HepG2 (cell line): Measurements from ENCODE around the gene CTU1. TPM values are rescaled to one million over a fixed set of nuclear protein-coding genes. Genes with fewer than 3 reads are reported as not detected.

ENCODE experiments used
- ATAC-seq: fragments of 200-7000 bp; cut with Tn5 transposase; 3 replicates; pipeline ENCODE4 v1.9.1; 2020; ENCODE audit warnings: mild to moderate bottlenecking, moderate library complexity
- BruUV-seq: library from RNA; stranded (reverse); fragments of 400-500 nt; replicated peaks from 2 replicates; lab custom pipeline; 2021; lab: Mats Ljungman, UMichigan
- CTCF ChIA-PET: fragments of 300-600 bp; formaldehyde crosslinking; extraction: SDS; loops from one replicate; lab custom pipeline; 2021; ENCODE audit warnings: low total read pairs, inconsistent platforms, low intra/inter-chr PET ratio; lab: Yijun Ruan, JAX
- POLR2A ChIA-PET: fragments of 350-600 bp; sonication (Branson Sonifier 250); formaldehyde crosslinking; loops from one replicate; lab custom pipeline; 2020; ENCODE audit warnings: antibody characterized with exemption, inconsistent platforms; lab: Yijun Ruan, JAX
- DNase-seq: peaks from one replicate; pipeline ENCODE4 v3.0.0-alpha.2; 2015; ENCODE audit warnings: low spot score
- FAIRE-seq: peaks from 3 replicates; lab custom pipeline; 2011; peaks lifted over from hg19 to GRCh38; lab: Jason Lieb, UNC
- H2AFZ ChIP-seq: one replicate; pipeline ENCODE4 v1.6.1; 2011; ENCODE audit warnings: low read length, inconsistent platforms
- H3K27ac ChIP-seq: fragments of 300-600 bp; 3 replicates; pipeline ENCODE4 v1.8.0; 2011; ENCODE audit warnings: mixed run types, mild to moderate bottlenecking, mixed read lengths, low read length, inconsistent platforms; ENCODE audit not compliant: insufficient read depth; ENCODE audit errors: extremely low read length
- H3K27me3 ChIP-seq, 2 experiments: fragments of 200-600 bp in 1 of 2; 2 replicates in 1 of 2; 3 replicates in 1 of 2; pipeline versions ENCODE4 v1.6.0 to v1.8.0; 2011; ENCODE audit warnings: low read length in 2 of 2, mild to moderate bottlenecking in 2 of 2, moderate library complexity in 2 of 2, inconsistent platforms in 1 of 2; ENCODE audit not compliant: insufficient read depth in 2 of 2, control insufficient read depth in 1 of 2
- H3K36me3 ChIP-seq, 2 experiments: fragments of 200-600 bp in 1 of 2; replicated peaks in 1 of 2; 2 replicates in 1 of 2; 3 replicates in 1 of 2; pipeline versions ENCODE4 v1.5.1 to v1.8.0; 2011; ENCODE audit warnings: low read length in 2 of 2, inconsistent platforms in 1 of 2; ENCODE audit not compliant: insufficient read depth in 2 of 2, control insufficient read depth in 1 of 2
- H3K4me1 ChIP-seq: 2 replicates; pipeline ENCODE4 v1.5.1; 2012; ENCODE audit warnings: low read length, inconsistent platforms; ENCODE audit not compliant: insufficient read depth
- H3K4me2 ChIP-seq: 2 replicates; pipeline ENCODE4 v1.6.0; 2011; ENCODE audit warnings: low read depth, low read length, inconsistent platforms
- H3K4me3 ChIP-seq, 3 experiments: fragments of 200-600 bp in 1 of 3; sonication (generic), shearing (Covaris generic) in 1 of 3; replicated peaks in 1 of 3; 2 replicates each; pipeline ENCODE4 v1.5.1; 2011 to 2016; ENCODE audit warnings: low read length in 3 of 3, inconsistent platforms in 2 of 3, low read depth in 2 of 3, mild to moderate bottlenecking in 2 of 3, control low read depth in 1 of 3, mixed read lengths in 1 of 3; ENCODE audit not compliant: insufficient read depth in 1 of 3
- H3K79me2 ChIP-seq: one replicate; pipeline ENCODE4 v1.6.1; 2011; ENCODE audit warnings: low read length, inconsistent platforms; ENCODE audit not compliant: insufficient read depth
- H3K9ac ChIP-seq: 2 replicates; pipeline ENCODE4 v1.6.0; 2011; ENCODE audit warnings: mild to moderate bottlenecking, low read depth, low read length, inconsistent platforms; ENCODE audit not compliant: insufficient read depth
- H3K9me3 ChIP-seq: 2 replicates; pipeline ENCODE4 v1.5.1; 2012; ENCODE audit warnings: mild to moderate bottlenecking, low read length
- H4K20me1 ChIP-seq: 2 replicates; pipeline ENCODE4 v1.6.0; 2011; ENCODE audit warnings: inconsistent platforms, mild to moderate bottlenecking, low read length, moderate library complexity; ENCODE audit not compliant: insufficient read depth
- BCLAF1 ChIP-seq: fragments of 450-650 bp; IDR thresholded peaks from 2 replicates; pipeline ENCODE4 v1.6.1; 2017; ENCODE audit warnings: mild to moderate bottlenecking
- CBX2 ChIP-seq, 2 experiments: fragments of 200-600 bp in 1 of 2; sonication (generic); formaldehyde crosslinking in 1 of 2; IDR thresholded peaks; 2 replicates each; pipeline versions ENCODE4 v1.7.0 to v1.8.1; 2018 to 2022; ENCODE audit warnings: low read depth in 2 of 2, low read length in 1 of 2, mild to moderate bottlenecking in 1 of 2, missing genetic modification reagents in 1 of 2
- CCAR2 ChIP-seq: fragments of 200-400 bp; formaldehyde crosslinking; optimal IDR thresholded peaks from 2 replicates; pipeline ENCODE3; 2018; ENCODE audit warnings: low read depth, mild to moderate bottlenecking, low read length, moderate library complexity
- CTCF ChIP-seq: sonication (generic); formaldehyde crosslinking; IDR thresholded peaks from 2 replicates; pipeline ENCODE4 v1.5.0; 2020; ENCODE audit warnings: mild to moderate bottlenecking, missing genetic modification reagents, moderate library complexity
- GZF1 ChIP-seq: sonication (generic); formaldehyde crosslinking; IDR thresholded peaks from 2 replicates; pipeline ENCODE4 v1.5.1; 2020; ENCODE audit warnings: mild to moderate bottlenecking, missing genetic modification reagents
- HHEX ChIP-seq: IDR thresholded peaks from 2 replicates; pipeline ENCODE4 v1.6.1; 2016; ENCODE audit warnings: control low read depth
- MXD3 ChIP-seq: IDR thresholded peaks from 2 replicates; pipeline ENCODE4 v1.6.1; 2016; ENCODE audit warnings: mild to moderate bottlenecking, missing biosample characterization, missing genetic modification reagents
- NFE2L2 ChIP-seq: fragments of 150-350 bp; IDR thresholded peaks from 2 replicates; pipeline ENCODE4 v1.6.1; 2014; ENCODE audit warnings: low read length
- PCBP1 ChIP-seq: fragments of 200-400 bp; formaldehyde crosslinking; IDR thresholded peaks from 2 replicates; pipeline ENCODE4 v1.6.1; 2017; ENCODE audit warnings: mild to moderate bottlenecking, low read depth, low read length, borderline replicate concordance
- RFXANK ChIP-seq: IDR thresholded peaks from 2 replicates; pipeline ENCODE4 v1.6.1; 2016
- SRF ChIP-seq: IDR thresholded peaks from 2 replicates; pipeline ENCODE4 v1.6.1; 2011; ENCODE audit warnings: mild to moderate bottlenecking, low read depth, low read length, moderate library complexity
- ZBTB42 ChIP-seq: sonication (generic); formaldehyde crosslinking; IDR thresholded peaks from 2 replicates; pipeline ENCODE4 v1.5.0; 2020; ENCODE audit warnings: mild to moderate bottlenecking, missing genetic modification reagents
- ZC3H13 ChIP-seq: sonication (generic); formaldehyde crosslinking; IDR thresholded peaks from 2 replicates; pipeline ENCODE4 v1.8.1; 2023; ENCODE audit warnings: mild to moderate bottlenecking, missing genetic modification reagents, moderate library complexity
- ZNF788 ChIP-seq: sonication (generic); formaldehyde crosslinking; IDR thresholded peaks from 2 replicates; pipeline ENCODE4 v1.5.0; 2020; ENCODE audit warnings: mild to moderate bottlenecking, missing genetic modification reagents, borderline replicate concordance
- ZSCAN29 ChIP-seq: sonication (generic); formaldehyde crosslinking; conservative IDR thresholded peaks from 2 replicates; pipeline ENCODE4 v1.4.0; 2020; ENCODE audit warnings: mild to moderate bottlenecking, missing genetic modification reagents
- WGBS: methylation state at CpG from one replicate; pipeline ENCODE4 v1.1.6; 2017; ENCODE audit warnings: low lambda C conversion rate; 5-methylcytosine and 5-hydroxymethylcytosine counted together
- in situ Hi-C: cut with HindIII; loops from 2 replicates; pipeline ENCODE4 v1.10.0; 2017; ENCODE audit warnings: low pct_unique_long_range_greater_than_20kb; ENCODE audit not compliant: extremely low pct_ligation_motif_present
- intact Hi-C: fragments of 100-400 bp; cut with micrococcal nuclease; formaldehyde crosslinking; loops from one replicate; pipeline ENCODE4 v1.10.0; 2022; ENCODE audit not compliant: unreplicated experiment
- polyA plus RNA-seq, 8 experiments: library from polyadenylated mRNA; depleted of rRNA in 3 of 8; stranded (reverse) in 7 of 8; unstranded in 1 of 8; fragments of >200 nt; fragmentation: Illumina TruSeq in 4 of 8; extraction: Trizol in 4 of 8; gene quantifications; 2 replicates each; pipeline versions ENCODE4 v1.2.1 to v1.2.3, GENCODE V29; 2011 to 2016; ENCODE audit warnings: low read depth in 4 of 8, missing spikeins in 1 of 8, mixed read lengths in 1 of 8; ENCODE audit not compliant: insufficient read depth in 1 of 8
- total RNA-seq, 5 experiments: library from RNA; depleted of rRNA; stranded (reverse); fragments of >200 nt; fragmentation: Illumina TruSeq; extraction: Trizol; gene quantifications; 2 replicates each; pipeline ENCODE4 v1.2.3, GENCODE V29; 2016; ENCODE audit warnings: low read depth in 1 of 5

Gene CTU1
- total and polyA plus RNA-seq, 2 of the 13 experiments (the other 11 are each of a cell fraction or from before 2014, with no cell fraction given): 1.9 to 2.9 TPM

DNA sequence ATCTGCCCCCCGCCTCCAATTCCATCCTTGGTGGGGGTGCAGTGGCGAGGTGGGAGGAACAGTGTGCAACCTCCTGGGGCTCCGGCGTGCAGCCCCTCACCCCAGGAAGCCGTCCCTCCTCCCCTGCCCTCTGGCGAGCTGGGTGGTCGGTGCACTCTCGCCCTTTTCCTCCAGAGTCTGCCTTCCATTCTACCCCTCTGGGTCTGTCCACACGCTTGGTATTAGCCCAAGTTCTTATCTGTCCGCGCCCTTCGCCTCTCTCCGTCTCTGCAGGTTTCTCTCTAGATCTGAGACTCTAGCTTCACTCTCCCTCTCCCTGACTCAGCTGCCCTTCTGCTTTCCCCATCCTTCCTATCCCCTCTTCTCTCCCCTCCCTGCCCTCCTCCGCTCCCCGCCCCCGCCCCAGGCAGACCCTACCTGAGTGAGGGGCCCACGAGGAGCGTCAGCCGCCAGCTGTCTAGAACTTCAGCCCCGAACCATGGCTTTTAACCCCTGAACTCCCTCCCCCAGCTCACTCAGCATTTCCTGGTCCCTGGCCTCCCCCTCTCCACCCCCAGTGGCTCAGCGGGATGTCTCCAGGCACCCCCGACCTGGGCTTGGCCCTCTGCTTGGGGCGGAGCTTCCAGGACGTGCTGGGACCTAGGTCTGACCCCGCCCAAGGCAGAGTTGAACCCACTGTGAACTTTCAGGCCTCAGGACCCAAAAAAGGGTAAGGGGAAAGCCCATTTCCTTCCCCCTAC, 42.8 kb downstream of the CTU1 start:
- no TSS peak for BruUV-seq
- DNase-seq (no peak), FAIRE-seq (no peak), ATAC-seq (no peak; the same call in 2 of the 3 replicates)
- H3K9me3 ChIP-seq: no peaks in the 10 kb centered on the region
- in situ Hi-C loops (no loop called here), intact Hi-C loops (no loop called here)
- no peak overlapping the region for H3K4me2 ChIP-seq
- H3K79me2 ChIP-seq: no peaks in the 10 kb centered on the region
- H3K4me3 ChIP-seq: no peak overlapping the region
- H3K27me3 ChIP-seq: peaks cover 0 to 3% of the 10 kb centered on the region in 2 experiments; a peak in 2 of 5 replicates
- POLR2A ChIA-PET: no interaction called here
- H3K36me3 ChIP-seq: no peaks in the 10 kb centered on the region
- H4K20me1 ChIP-seq: no peaks in the 10 kb centered on the region
- no peak overlapping the region for H3K27ac ChIP-seq
- CTCF ChIA-PET: no interaction called here
- H2AFZ ChIP-seq: no peak overlapping the region
- TF ChIP-seq CCAR2 (no peak), PCBP1 (no peak), RFXANK (CRISPR knock-in tag) (no peak), ZC3H13 (CRISPR knock-in tag) (no peak), SRF (no peak), GZF1 (CRISPR knock-in tag) (no peak), ZNF788 (CRISPR knock-in tag) (no peak), ZBTB42 (no peak), CBX2 (IDR thresholded peaks at IDR 0.05; ENCODE audit: low read depth, low read length) (no peak), CBX2 (CRISPR knock-in tag; IDR thresholded peaks at IDR 0.05; ENCODE audit: low read depth) (no peak), CTCF (no peak), ZSCAN29 (CRISPR knock-in tag) (no peak), NFE2L2 (no peak), HHEX (CRISPR knock-in tag) (no peak), MXD3 (CRISPR knock-in tag) (no peak), BCLAF1 (no peak)
- 22% methylated on average over 24 of the region's 25 CpGs for WGBS
- no peaks in the 10 kb centered on the region for H3K4me1 ChIP-seq
- no peak overlapping the region for H3K9ac ChIP-seq
